GM12801 (cell line): ENCODE results near the gene PRKCE.

Experiments
- CTCF ChIP-seq: IDR thresholded peaks from one replicate; pipeline ENCODE4 v1.5.1; 2011; ENCODE audit warnings: control low read depth; ENCODE audit not compliant: insufficient read length; ENCODE audit errors: extremely low read depth

Gene PRKCE

GRCh38 chr2:45802499-45803138 lies 151.1 kb downstream of the PRKCE start:
- TF ChIP-seq CTCF = no peak

GRCh38 chr2:45804987-45805755 lies 153.7 kb downstream of the PRKCE start:
- no peak for TF ChIP-seq CTCF

- TF ChIP-seq CTCF = no peak
Observed at GRCh38 chr2:45806563-45807358, 155.3 kb downstream of the PRKCE start.

- no peak for TF ChIP-seq CTCF
Observed at GRCh38 chr2:45808294-45808800, 156.9 kb downstream of the PRKCE start.

GRCh38 chr2:45809205-45809604 lies 157.7 kb downstream of the PRKCE start:
- no peak for TF ChIP-seq CTCF

GRCh38 chr2:45812011-45812500 lies 160.6 kb downstream of the PRKCE start:
- TF ChIP-seq CTCF = no peak
